IMR-90 (cell line): Measurements from ENCODE around the gene COL19A1. TPM values are rescaled to one million over a fixed set of nuclear protein-coding genes. Genes with fewer than 3 reads are reported as not detected.

Source experiments
- ATAC-seq: fragments of 200-7000 bp; cut with Tn5 transposase; 2 replicates; pipeline ENCODE4 v1.9.1; 2020; ENCODE audit warnings: low read depth, mild to moderate bottlenecking, moderate library complexity
- BruUV-seq: library from RNA; stranded (reverse); fragments of 400-500 nt; replicated peaks from 2 replicates; lab custom pipeline; 2021; lab: Mats Ljungman, UMichigan
- CTCF ChIA-PET: fragments of 300-600 bp; formaldehyde crosslinking; extraction: SDS; loops from one replicate; lab custom pipeline; 2021; ENCODE audit warnings: antibody characterized with exemption; lab: Yijun Ruan, JAX
- POLR2A ChIA-PET: fragments of 300-600 bp; sonication (Branson Sonifier 250); formaldehyde crosslinking; loops from one replicate; lab custom pipeline; 2022; ENCODE audit warnings: antibody characterized with exemption; ENCODE audit not compliant: unreplicated experiment; lab: Charles Lee
- DNase-seq: peaks from one replicate; pipeline ENCODE4 v3.0.0; 2013
- H2AFZ ChIP-seq: replicated peaks from 2 replicates; pipeline ENCODE3; 2013; ENCODE audit warnings: low read length, mild to moderate bottlenecking; ENCODE audit not compliant: poor library complexity
- H2AK5ac ChIP-seq: 2 replicates; pipeline ENCODE4 v1.6.1; 2013; ENCODE audit warnings: low read depth, low read length, inconsistent platforms
- H2AK9ac ChIP-seq: replicated peaks from 2 replicates; pipeline ENCODE3; 2013; ENCODE audit warnings: mild to moderate bottlenecking, low read depth, low read length, moderate library complexity; ENCODE audit not compliant: poor library complexity
- H2BK120ac ChIP-seq: 2 replicates; pipeline ENCODE4 v1.6.1; 2013; ENCODE audit warnings: low read depth, low read length, inconsistent platforms
- H2BK15ac ChIP-seq: 3 replicates; pipeline ENCODE4 v1.6.1; 2013; ENCODE audit warnings: low read depth, low read length, inconsistent platforms
- H2BK20ac ChIP-seq: 2 replicates; pipeline ENCODE4 v1.6.1; 2013; ENCODE audit warnings: low read depth, mild to moderate bottlenecking, inconsistent platforms, low read length, moderate library complexity
- H2BK5ac ChIP-seq: 2 replicates; pipeline ENCODE4 v1.6.1; 2013; ENCODE audit warnings: mild to moderate bottlenecking, low read depth, low read length, inconsistent platforms; ENCODE audit not compliant: poor library complexity, severe bottlenecking
- H3K14ac ChIP-seq: replicated peaks from 2 replicates; pipeline ENCODE4 v1.6.1; 2013; ENCODE audit warnings: low read depth, low read length, inconsistent platforms
- H3K18ac ChIP-seq: 2 replicates; pipeline ENCODE4 v1.6.1; 2013; ENCODE audit warnings: low read depth, low read length, control low read depth
- H3K23ac ChIP-seq: 2 replicates; pipeline ENCODE4 v1.6.1; 2013; ENCODE audit warnings: low read depth, low read length, inconsistent platforms
- H3K27ac ChIP-seq: 2 replicates; pipeline ENCODE4 v1.5.1; 2013; ENCODE audit warnings: mild to moderate bottlenecking, control low read depth, low read length; ENCODE audit not compliant: insufficient read depth
- H3K27me3 ChIP-seq: 2 replicates; pipeline ENCODE4 v1.6.1; 2013; ENCODE audit warnings: low read length; ENCODE audit not compliant: control insufficient read depth, insufficient read depth
- H3K36me3 ChIP-seq: 2 replicates; pipeline ENCODE4 v1.6.1; 2013; ENCODE audit warnings: low read length, mixed read lengths; ENCODE audit not compliant: control insufficient read depth, insufficient read depth
- H3K4ac ChIP-seq: 2 replicates; pipeline ENCODE4 v1.6.1; 2013; ENCODE audit warnings: low read depth, low read length, inconsistent platforms
- H3K4me1 ChIP-seq: 2 replicates; pipeline ENCODE4 v1.6.1; 2013; ENCODE audit warnings: low read length, mixed read lengths; ENCODE audit not compliant: control insufficient read depth, insufficient read depth
- H3K4me2 ChIP-seq: 2 replicates; pipeline ENCODE4 v1.6.1; 2013; ENCODE audit warnings: low read depth, mild to moderate bottlenecking, control low read depth, low read length, moderate library complexity
- H3K4me3 ChIP-seq: 2 replicates; pipeline ENCODE4 v1.5.1; 2013; ENCODE audit warnings: low read depth, mild to moderate bottlenecking, control low read depth, low read length, moderate library complexity; ENCODE audit not compliant: insufficient read depth
- H3K56ac ChIP-seq: 2 replicates; pipeline ENCODE4 v1.6.1; 2013; ENCODE audit warnings: low read length, inconsistent platforms; ENCODE audit not compliant: insufficient read depth; ENCODE audit errors: extremely low read depth
- H3K79me1 ChIP-seq, 2 experiments: 2 replicates each; pipeline ENCODE4 v1.6.1; 2013; ENCODE audit warnings: low read length in 2 of 2, inconsistent platforms in 1 of 2, low read depth in 1 of 2
- H3K9ac ChIP-seq: 2 replicates; pipeline ENCODE4 v1.6.1; 2013; ENCODE audit warnings: low read depth, low read length, control low read depth
- H3K9me1 ChIP-seq: 2 replicates; pipeline ENCODE4 v1.6.1; 2013; ENCODE audit warnings: low read length, inconsistent platforms; ENCODE audit not compliant: insufficient read depth
- H3K9me3 ChIP-seq: 2 replicates; pipeline ENCODE4 v1.6.1; 2013; ENCODE audit warnings: low read length; ENCODE audit not compliant: control insufficient read depth, insufficient read depth
- H4K20me1 ChIP-seq: 2 replicates; pipeline ENCODE4 v1.6.1; 2013; ENCODE audit warnings: low read length, inconsistent platforms; ENCODE audit not compliant: insufficient read depth
- H4K5ac ChIP-seq: 2 replicates; pipeline ENCODE4 v1.6.1; 2013; ENCODE audit warnings: mild to moderate bottlenecking, low read depth, low read length, control low read depth
- H4K8ac ChIP-seq, 2 experiments: 2 replicates each; pipeline ENCODE4 v1.6.1; 2013; ENCODE audit warnings: low read depth in 2 of 2, low read length in 2 of 2, control low read depth in 1 of 2, inconsistent platforms in 1 of 2
- H4K91ac ChIP-seq: 2 replicates; pipeline ENCODE4 v1.6.1; 2013; ENCODE audit warnings: low read depth, low read length, inconsistent platforms; ENCODE audit not compliant: insufficient read depth
- RAD21 ChIP-seq: IDR thresholded peaks from 2 replicates; pipeline ENCODE4 v1.6.1; 2012; ENCODE audit warnings: low read length, improper control_type of control experiment
- WGBS, 2 experiments: methylation state at CpG; one replicate each; pipeline versions ENCODE4 v1.1.5 to v1.1.7; 2013; ENCODE audit warnings: missing lambda C conversion rate in 2 of 2; ENCODE audit not compliant: insufficient read length in 1 of 2; ENCODE audit errors: extremely low coverage in 2 of 2; 5-methylcytosine and 5-hydroxymethylcytosine counted together
- dilution Hi-C: fragments of 300-500 bp; cut with HindIII; formaldehyde crosslinking; loops from one replicate; pipeline ENCODE4 v1.14.3; 2018; ENCODE audit warnings: low sequenced_read_pairs; ENCODE audit not compliant: unreplicated experiment
- in situ Hi-C: fragments of 300-500 bp; cut with MboI; formaldehyde crosslinking; loops from 3 replicates; pipeline ENCODE4 v1.14.3; 2019; ENCODE audit warnings: low sequenced_read_pairs, inconsistent platforms, mixed read lengths
- intact Hi-C: fragments of 100-400 bp; cut with micrococcal nuclease; formaldehyde crosslinking; loops from 2 replicates; pipeline ENCODE4 v1.10.0; 2022
- polyA plus RNA-seq, 3 experiments: library from polyadenylated mRNA; depleted of rRNA; stranded (reverse); fragments of >200 nt; gene quantifications; 2 replicates each; pipeline ENCODE4 v1.2.3, GENCODE V29; 2012; ENCODE audit warnings: low replicate concordance in 1 of 3
- total RNA-seq: library from RNA; depleted of rRNA; stranded (reverse); fragments of >200 nt; gene quantifications from 2 replicates; pipeline ENCODE4 v1.2.3, GENCODE V29; 2012
- TF ChIP-seq, protein P1 (sequence below): fragments of 150-350 bp; IDR thresholded peaks from 2 replicates; pipeline ENCODE4 v1.6.1; 2016; ENCODE audit warnings: low read depth, mild to moderate bottlenecking, low read length, moderate library complexity, borderline replicate concordance
- TF ChIP-seq, protein P2 (sequence below): fragments of 150-350 bp; IDR thresholded peaks from 2 replicates; pipeline ENCODE4 v1.6.1; 2017; ENCODE audit warnings: mild to moderate bottlenecking, antibody characterized with exemption, low read length, low read depth

COL19A1 gene
- total and polyA plus RNA-seq, 2 of the 4 experiments (the other 2 are of a cell fraction), result under 0.01 TPM; not detected in 1

DNA sequence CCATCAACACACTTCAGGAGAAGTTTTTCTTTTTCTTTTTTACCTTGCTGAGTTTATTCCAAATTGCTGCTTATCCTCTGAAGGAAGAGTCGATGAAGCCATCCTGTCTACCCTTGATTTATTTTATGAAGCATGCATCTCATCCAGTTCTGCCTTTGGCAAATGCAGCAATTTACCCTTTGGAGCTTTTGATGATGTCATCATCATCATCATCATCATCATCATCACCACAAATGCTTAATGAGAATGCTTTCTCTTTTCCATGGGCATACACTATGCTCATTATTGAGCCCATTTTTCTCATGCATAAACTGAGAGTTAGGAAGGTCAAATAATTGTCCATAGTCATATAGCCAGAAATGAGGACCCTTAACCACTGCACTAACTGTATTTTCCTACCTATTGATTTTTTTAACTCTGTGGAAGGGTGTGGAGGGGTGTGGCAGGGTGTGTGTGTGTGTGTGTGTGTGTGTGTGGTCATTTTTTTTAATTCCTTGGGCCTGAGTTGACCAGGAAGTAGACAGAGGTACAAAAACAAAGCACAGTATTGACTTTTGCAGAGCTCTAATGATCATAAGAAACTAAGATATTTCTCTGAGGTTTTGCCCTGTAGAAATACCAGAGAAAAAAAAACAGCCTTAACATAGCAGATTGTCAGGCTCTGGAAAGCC, 353.7 kb downstream of the COL19A1 start:
- no peak overlapping the region for H3K4me3 ChIP-seq
- ChIA-PET POLR2A (no interaction called here), CTCF (interaction anchor here (1.6 to 3.4 kb wide), 5 partner anchors 8 to 150 kb away, joined by 8 to 34 read pairs (median 10); no protein-coding TSS in a partner anchor)
- H2BK20ac ChIP-seq, result no peak overlapping the region
- no peak overlapping the region for H2BK5ac ChIP-seq
- H4K5ac ChIP-seq, result no peak overlapping the region
- dilution Hi-C loops, result no loop called here
- no peak overlapping the region for H2BK120ac ChIP-seq
- WGBS, 2 experiments, result no CpG with 5 or more reads among the region's 1 CpG
- H3K23ac ChIP-seq, result no peak overlapping the region
- H4K91ac ChIP-seq, result no peak overlapping the region
- no peak overlapping the region for H2BK15ac ChIP-seq
- H3K9me3 ChIP-seq, result no peaks in the 10 kb centered on the region
- H4K20me1 ChIP-seq, result no peaks in the 10 kb centered on the region
- H2AK5ac ChIP-seq, result no peak overlapping the region
- H2AFZ ChIP-seq, result no peak overlapping the region
- no peak overlapping the region for H3K9ac ChIP-seq
- H3K27ac ChIP-seq, result no peak overlapping the region
- peaks cover 5% of the 10 kb centered on the region for H3K27me3 ChIP-seq
- no peaks in the 10 kb centered on the region for H3K36me3 ChIP-seq
- in situ Hi-C loops, result loop anchor here (5.0 to 25.0 kb wide), 2 partner anchors 147 to 467 kb away; no protein-coding TSS in a partner anchor
- DNase-seq (no peak), ATAC-seq (no peak)
- no peak overlapping the region for H3K56ac ChIP-seq
- H2AK9ac ChIP-seq, result no peak overlapping the region
- no peak overlapping the region for H3K14ac ChIP-seq
- no peak overlapping the region for H3K4me2 ChIP-seq
- no peaks in the 10 kb centered on the region for H3K79me1 ChIP-seq
- TF ChIP-seq, protein P1, sequence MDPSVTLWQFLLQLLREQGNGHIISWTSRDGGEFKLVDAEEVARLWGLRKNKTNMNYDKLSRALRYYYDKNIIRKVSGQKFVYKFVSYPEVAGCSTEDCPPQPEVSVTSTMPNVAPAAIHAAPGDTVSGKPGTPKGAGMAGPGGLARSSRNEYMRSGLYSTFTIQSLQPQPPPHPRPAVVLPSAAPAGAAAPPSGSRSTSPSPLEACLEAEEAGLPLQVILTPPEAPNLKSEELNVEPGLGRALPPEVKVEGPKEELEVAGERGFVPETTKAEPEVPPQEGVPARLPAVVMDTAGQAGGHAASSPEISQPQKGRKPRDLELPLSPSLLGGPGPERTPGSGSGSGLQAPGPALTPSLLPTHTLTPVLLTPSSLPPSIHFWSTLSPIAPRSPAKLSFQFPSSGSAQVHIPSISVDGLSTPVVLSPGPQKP, result no peak
- TF ChIP-seq, protein P2, sequence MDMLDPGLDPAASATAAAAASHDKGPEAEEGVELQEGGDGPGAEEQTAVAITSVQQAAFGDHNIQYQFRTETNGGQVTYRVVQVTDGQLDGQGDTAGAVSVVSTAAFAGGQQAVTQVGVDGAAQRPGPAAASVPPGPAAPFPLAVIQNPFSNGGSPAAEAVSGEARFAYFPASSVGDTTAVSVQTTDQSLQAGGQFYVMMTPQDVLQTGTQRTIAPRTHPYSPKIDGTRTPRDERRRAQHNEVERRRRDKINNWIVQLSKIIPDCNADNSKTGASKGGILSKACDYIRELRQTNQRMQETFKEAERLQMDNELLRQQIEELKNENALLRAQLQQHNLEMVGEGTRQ, result no peak
- no peak for TF ChIP-seq RAD21
- H3K4ac ChIP-seq, result no peak overlapping the region
- H3K18ac ChIP-seq, result no peak overlapping the region
- H4K8ac ChIP-seq, result no peak overlapping the region
- intact Hi-C loops, result loop anchor here (2.0 to 5.0 kb wide), 5 partner anchors 87 to 792 kb away; partner anchors contain the start of gene B3GAT2
- no peaks in the 10 kb centered on the region for H3K4me1 ChIP-seq
- no peaks in the 10 kb centered on the region for H3K9me1 ChIP-seq
- no TSS peak for BruUV-seq
